ENCODE results near the gene TCP11L2.

TCP11L2 gene

GRCh38 chr12:106345746-106346145 lies 43.2 kb downstream of the TCP11L2 start:
- Histone ChIP-seq H3K9ac (ENCODE audit: low read depth, low read length) (no peak overlapping the region), H3K4me3 (ENCODE audit: low read depth in 1 of 2, low read length in 2 of 2) (no peak overlapping the region), H3K27me3 (ENCODE audit: insufficient read depth, low read length, poor library complexity) (no peaks in the 10 kb centered on the region), H3K4me2 (ENCODE audit: insufficient read depth, low read length) (no peak overlapping the region), H3K9me3 (ENCODE audit: insufficient read depth, low read length, severe bottlenecking) (no peaks in the 10 kb centered on the region), H4K20me1 (ENCODE audit: insufficient read depth, low read length) (no peaks in the 10 kb centered on the region), H2AFZ (ENCODE audit: low read depth, low read length) (no peak overlapping the region), H3K36me3 (ENCODE audit: insufficient read depth, low read length) (no peaks in the 10 kb centered on the region), H3K27ac (ENCODE audit: low read length) (no peak overlapping the region), H3K79me2 (ENCODE audit: insufficient read depth, low read length) (no peaks in the 10 kb centered on the region), H3K4me1 (ENCODE audit: insufficient read depth, low read length) (no peaks in the 10 kb centered on the region)
- ATAC-seq (ENCODE audit: insufficient read depth, low read depth) = no peak
- DNase-seq = no peak
- TF ChIP-seq CTCF (IDR thresholded peaks at IDR 0.05; ENCODE audit: borderline replicate concordance, extremely low read depth, low read length, poor library complexity, severe bottlenecking) = peak; percentile 17
- TF ChIP-seq EZH2 (IDR thresholded peaks at IDR 0.05; ENCODE audit: borderline replicate concordance, low read depth, low read length, severe bottlenecking) = no peak

DNA sequence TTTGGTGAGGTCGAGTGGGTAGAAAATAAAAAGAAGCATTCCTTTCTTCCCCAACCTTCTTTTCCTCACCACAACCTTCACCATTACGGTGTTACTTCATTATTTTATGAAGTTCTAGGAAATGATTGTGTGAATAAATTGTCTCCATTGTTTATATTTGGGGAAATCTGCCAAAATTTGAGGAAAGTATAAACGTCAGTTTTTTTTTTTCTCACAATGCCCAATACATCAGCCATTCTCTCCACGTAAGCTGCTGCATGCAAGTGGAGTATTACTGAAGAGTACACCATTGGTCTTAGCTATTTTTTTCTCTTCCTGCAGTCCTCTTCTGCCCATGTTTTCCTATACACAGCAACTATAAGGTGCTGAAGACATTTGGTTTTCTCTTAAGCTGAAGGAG lies 45.9 kb downstream of the TCP11L2 start:
- TF ChIP-seq CTCF (IDR thresholded peaks at IDR 0.05; ENCODE audit: borderline replicate concordance, extremely low read depth, low read length, poor library complexity, severe bottlenecking) = no peak
- TF ChIP-seq EZH2 (IDR thresholded peaks at IDR 0.05; ENCODE audit: borderline replicate concordance, low read depth, low read length, severe bottlenecking) = no peak
- DNase-seq = no peak
- no peak overlapping the region for H3K4me2 ChIP-seq (ENCODE audit: insufficient read depth, low read length)
- no peaks in the 10 kb centered on the region for H3K27me3 ChIP-seq (ENCODE audit: insufficient read depth, low read length, poor library complexity)
- no peak overlapping the region for H2AFZ ChIP-seq (ENCODE audit: low read depth, low read length)
- no peaks in the 10 kb centered on the region for H3K79me2 ChIP-seq (ENCODE audit: insufficient read depth, low read length)
- no peaks in the 10 kb centered on the region for H3K4me1 ChIP-seq (ENCODE audit: insufficient read depth, low read length)
- H3K27ac ChIP-seq (ENCODE audit: low read length) = no peak overlapping the region
- no peak overlapping the region for H3K4me3 ChIP-seq (ENCODE audit: low read depth in 1 of 2, low read length in 2 of 2)
- H3K9me3 ChIP-seq (ENCODE audit: insufficient read depth, low read length, severe bottlenecking) = no peaks in the 10 kb centered on the region
- no peak overlapping the region for H3K9ac ChIP-seq (ENCODE audit: low read depth, low read length)
- no peaks in the 10 kb centered on the region for H3K36me3 ChIP-seq (ENCODE audit: insufficient read depth, low read length)
- H4K20me1 ChIP-seq (ENCODE audit: insufficient read depth, low read length) = no peaks in the 10 kb centered on the region
- no peak for ATAC-seq (ENCODE audit: insufficient read depth, low read depth)

- Histone ChIP-seq H3K27me3 (ENCODE audit: insufficient read depth, low read length, poor library complexity) (no peaks in the 10 kb centered on the region), H3K9me3 (ENCODE audit: insufficient read depth, low read length, severe bottlenecking) (no peaks in the 10 kb centered on the region), H3K4me2 (ENCODE audit: insufficient read depth, low read length) (no peak overlapping the region), H3K36me3 (ENCODE audit: insufficient read depth, low read length) (no peaks in the 10 kb centered on the region), H4K20me1 (ENCODE audit: insufficient read depth, low read length) (no peaks in the 10 kb centered on the region), H3K9ac (ENCODE audit: low read depth, low read length) (no peak overlapping the region), H3K4me1 (ENCODE audit: insufficient read depth, low read length) (peaks cover 9% of the 10 kb centered on the region), H3K27ac (ENCODE audit: low read length) (no peak overlapping the region), H3K4me3 (ENCODE audit: low read depth in 1 of 2, low read length in 2 of 2) (no peak overlapping the region), H3K79me2 (ENCODE audit: insufficient read depth, low read length) (peaks cover 2% of the 10 kb centered on the region), H2AFZ (ENCODE audit: low read depth, low read length) (no peak overlapping the region)
- DNase-seq (no peak), ATAC-seq (ENCODE audit: insufficient read depth, low read depth) (no peak)
- TF ChIP-seq EZH2 (IDR thresholded peaks at IDR 0.05; ENCODE audit: borderline replicate concordance, low read depth, low read length, severe bottlenecking) = no peak
- TF ChIP-seq CTCF (IDR thresholded peaks at IDR 0.05; ENCODE audit: borderline replicate concordance, extremely low read depth, low read length, poor library complexity, severe bottlenecking) = no peak
Observed at GRCh38 chr12:106353175-106353574, 50.6 kb downstream of the TCP11L2 start.
